Measurements from ENCODE around the gene KRT83. TPM values are rescaled to one million over a fixed set of nuclear protein-coding genes. Genes with fewer than 3 reads are reported as not detected.

KRT83 gene
- total RNA-seq, 1 experiment from 2014 or later: 12.2 TPM

DNA sequence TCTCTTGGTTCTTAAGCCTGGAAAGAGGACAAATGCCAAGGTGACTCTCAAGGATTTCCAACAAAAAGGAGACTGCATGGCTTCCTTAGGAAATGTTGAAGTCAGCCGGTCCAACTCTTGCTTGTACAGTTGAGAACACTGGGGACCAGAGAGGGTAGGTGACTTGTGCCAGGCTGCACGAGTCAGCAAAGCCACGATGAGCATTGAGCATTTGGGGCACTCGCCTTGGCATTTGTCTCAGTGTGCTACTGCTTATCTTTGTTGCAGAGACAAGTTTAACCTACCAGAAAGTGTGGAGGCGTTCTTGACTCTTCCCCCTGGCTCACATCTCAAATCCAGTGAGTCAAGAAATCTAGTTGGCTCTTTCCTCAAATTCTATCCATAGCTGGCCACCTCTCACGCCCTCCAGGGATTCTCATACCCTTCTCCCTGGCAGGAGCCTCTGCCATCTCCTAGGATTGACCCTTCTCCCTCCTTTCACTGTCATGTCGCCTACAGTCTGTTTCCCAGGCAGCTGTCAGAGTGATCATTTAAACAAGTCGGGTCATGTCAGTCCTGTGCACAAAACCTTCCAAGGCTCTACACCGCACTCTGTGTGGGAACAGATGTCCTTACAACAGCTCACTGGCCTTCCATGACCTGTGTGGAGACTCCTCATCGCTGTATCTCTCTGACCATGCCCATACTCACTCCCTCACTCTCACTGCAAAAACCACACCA, 17.2 kb upstream of the KRT83 start:
- peak; percentile 81 for DNase-seq (ENCODE audit: unreplicated experiment)
- no peaks in the 10 kb centered on the region for H3K27me3 Mint-ChIP-seq (ENCODE audit: insufficient read depth, unreplicated experiment)
- peak overlapping the region; percentile 39 for H3K4me3 Mint-ChIP-seq (ENCODE audit: unreplicated experiment)
- intact Hi-C loops (cut with micrococcal nuclease): no loop called here
- H3K36me3 Mint-ChIP-seq (ENCODE audit: insufficient read depth, unreplicated experiment): no peaks in the 10 kb centered on the region
- ChIA-PET POLR2A (interaction anchor here (0.6 to 3.3 kb wide), 8 partner anchors 10 to 182 kb away, joined by 3 to 22 read pairs (median 3); partner anchors contain the start of genes KRT5 and KRT7), CTCF (interaction anchor here (0.7 to 4.9 kb wide), 7 partner anchors 11 to 643 kb away, joined by 3 to 39 read pairs (median 4); no protein-coding TSS in a partner anchor)
- H3K4me1 Mint-ChIP-seq (ENCODE audit: insufficient read depth, unreplicated experiment): peaks cover 29% of the 10 kb centered on the region
- H3K27ac Mint-ChIP-seq (ENCODE audit: low read depth, unreplicated experiment): peak overlapping the region; percentile 73
- no TSS peak for BruUV-seq (replicated peaks)
- TF ChIP-seq, protein P1, sequence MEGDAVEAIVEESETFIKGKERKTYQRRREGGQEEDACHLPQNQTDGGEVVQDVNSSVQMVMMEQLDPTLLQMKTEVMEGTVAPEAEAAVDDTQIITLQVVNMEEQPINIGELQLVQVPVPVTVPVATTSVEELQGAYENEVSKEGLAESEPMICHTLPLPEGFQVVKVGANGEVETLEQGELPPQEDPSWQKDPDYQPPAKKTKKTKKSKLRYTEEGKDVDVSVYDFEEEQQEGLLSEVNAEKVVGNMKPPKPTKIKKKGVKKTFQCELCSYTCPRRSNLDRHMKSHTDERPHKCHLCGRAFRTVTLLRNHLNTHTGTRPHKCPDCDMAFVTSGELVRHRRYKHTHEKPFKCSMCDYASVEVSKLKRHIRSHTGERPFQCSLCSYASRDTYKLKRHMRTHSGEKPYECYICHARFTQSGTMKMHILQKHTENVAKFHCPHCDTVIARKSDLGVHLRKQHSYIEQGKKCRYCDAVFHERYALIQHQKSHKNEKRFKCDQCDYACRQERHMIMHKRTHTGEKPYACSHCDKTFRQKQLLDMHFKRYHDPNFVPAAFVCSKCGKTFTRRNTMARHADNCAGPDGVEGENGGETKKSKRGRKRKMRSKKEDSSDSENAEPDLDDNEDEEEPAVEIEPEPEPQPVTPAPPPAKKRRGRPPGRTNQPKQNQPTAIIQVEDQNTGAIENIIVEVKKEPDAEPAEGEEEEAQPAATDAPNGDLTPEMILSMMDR (IDR thresholded peaks at IDR 0.05; ENCODE audit: unreplicated experiment): no peak
- H3K9me3 Mint-ChIP-seq (ENCODE audit: unreplicated experiment): no peaks in the 10 kb centered on the region

DNA sequence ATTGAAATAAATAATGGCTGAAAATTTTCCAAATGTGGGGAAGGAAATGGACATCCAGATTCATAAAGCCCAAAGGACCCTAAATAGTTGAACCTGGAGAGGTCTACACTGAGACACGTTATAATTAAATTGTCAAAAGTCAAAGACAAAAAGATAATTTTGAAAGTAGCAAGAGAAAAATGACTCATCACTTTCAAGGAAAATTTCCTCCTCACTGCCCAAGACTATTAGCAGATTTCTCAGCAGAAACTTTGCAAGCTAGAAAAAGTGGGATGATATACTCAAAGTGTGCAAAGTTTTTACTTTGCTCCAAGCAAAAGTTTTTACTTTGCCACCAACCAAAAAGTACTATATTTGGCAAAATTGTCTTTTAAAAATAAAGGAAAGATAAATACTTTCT, 15.9 kb upstream of the KRT83 start:
- TF ChIP-seq, protein P1 (IDR thresholded peaks at IDR 0.05; ENCODE audit: unreplicated experiment): no peak
- H3K27ac Mint-ChIP-seq (ENCODE audit: low read depth, unreplicated experiment): no peak overlapping the region
- no peaks in the 10 kb centered on the region for H3K36me3 Mint-ChIP-seq (ENCODE audit: insufficient read depth, unreplicated experiment)
- DNase-seq (ENCODE audit: unreplicated experiment): no peak
- CTCF ChIA-PET: interaction anchor here (0.9 to 4.9 kb wide), 5 partner anchors 9 to 165 kb away, joined by 3 to 39 read pairs (median 5); no protein-coding TSS in a partner anchor
- no peaks in the 10 kb centered on the region for H3K27me3 Mint-ChIP-seq (ENCODE audit: insufficient read depth, unreplicated experiment)
- peaks cover 29% of the 10 kb centered on the region for H3K4me1 Mint-ChIP-seq (ENCODE audit: insufficient read depth, unreplicated experiment)
- H3K9me3 Mint-ChIP-seq (ENCODE audit: unreplicated experiment): no peaks in the 10 kb centered on the region
- H3K4me3 Mint-ChIP-seq (ENCODE audit: unreplicated experiment): no peak overlapping the region
- POLR2A ChIA-PET: interaction anchor here (0.6 to 3.3 kb wide), 12 partner anchors 9 to 477 kb away, joined by 3 to 22 read pairs (median 3); partner anchors contain the start of gene KRT4
- no TSS peak for BruUV-seq (replicated peaks)
- intact Hi-C loops (cut with micrococcal nuclease): no loop called here

DNA sequence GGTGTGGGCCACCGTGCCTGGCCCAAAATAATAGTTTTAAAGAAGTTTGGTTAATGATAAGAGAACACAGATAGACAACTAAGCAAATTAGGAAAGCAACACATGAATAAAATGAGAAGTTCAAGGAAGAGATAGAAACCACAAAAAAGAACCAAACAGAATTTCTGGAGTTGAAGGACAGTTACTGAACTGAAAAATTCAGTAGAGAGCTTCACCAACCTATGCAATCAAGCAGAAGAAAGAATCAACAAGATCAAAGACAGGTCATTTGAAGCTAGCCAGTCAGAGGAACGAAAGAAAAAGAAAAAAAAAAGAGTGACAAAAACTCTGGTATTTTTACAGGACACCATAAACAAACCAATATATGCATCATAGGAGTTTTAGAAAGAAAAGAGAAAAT, 15.4 kb upstream of the KRT83 start:
- TF ChIP-seq, protein P1 (IDR thresholded peaks at IDR 0.05; ENCODE audit: unreplicated experiment): no peak
- ChIA-PET CTCF (interaction anchor here (0.6 to 4.9 kb wide), 5 partner anchors 9 to 165 kb away, joined by 3 to 39 read pairs (median 5); no protein-coding TSS in a partner anchor), POLR2A (interaction anchor here (0.7 to 3.3 kb wide), 9 partner anchors 9 to 189 kb away, joined by 3 to 22 read pairs (median 3); no protein-coding TSS in a partner anchor)
- no TSS peak for BruUV-seq (replicated peaks)
- H3K27me3 Mint-ChIP-seq (ENCODE audit: insufficient read depth, unreplicated experiment): no peaks in the 10 kb centered on the region
- intact Hi-C loops (cut with micrococcal nuclease): no loop called here
- peaks cover 29% of the 10 kb centered on the region for H3K4me1 Mint-ChIP-seq (ENCODE audit: insufficient read depth, unreplicated experiment)
- H3K27ac Mint-ChIP-seq (ENCODE audit: low read depth, unreplicated experiment): no peak overlapping the region
- H3K4me3 Mint-ChIP-seq (ENCODE audit: unreplicated experiment): no peak overlapping the region
- H3K36me3 Mint-ChIP-seq (ENCODE audit: insufficient read depth, unreplicated experiment): no peaks in the 10 kb centered on the region
- DNase-seq (ENCODE audit: unreplicated experiment): no peak
- no peaks in the 10 kb centered on the region for H3K9me3 Mint-ChIP-seq (ENCODE audit: unreplicated experiment)

DNA sequence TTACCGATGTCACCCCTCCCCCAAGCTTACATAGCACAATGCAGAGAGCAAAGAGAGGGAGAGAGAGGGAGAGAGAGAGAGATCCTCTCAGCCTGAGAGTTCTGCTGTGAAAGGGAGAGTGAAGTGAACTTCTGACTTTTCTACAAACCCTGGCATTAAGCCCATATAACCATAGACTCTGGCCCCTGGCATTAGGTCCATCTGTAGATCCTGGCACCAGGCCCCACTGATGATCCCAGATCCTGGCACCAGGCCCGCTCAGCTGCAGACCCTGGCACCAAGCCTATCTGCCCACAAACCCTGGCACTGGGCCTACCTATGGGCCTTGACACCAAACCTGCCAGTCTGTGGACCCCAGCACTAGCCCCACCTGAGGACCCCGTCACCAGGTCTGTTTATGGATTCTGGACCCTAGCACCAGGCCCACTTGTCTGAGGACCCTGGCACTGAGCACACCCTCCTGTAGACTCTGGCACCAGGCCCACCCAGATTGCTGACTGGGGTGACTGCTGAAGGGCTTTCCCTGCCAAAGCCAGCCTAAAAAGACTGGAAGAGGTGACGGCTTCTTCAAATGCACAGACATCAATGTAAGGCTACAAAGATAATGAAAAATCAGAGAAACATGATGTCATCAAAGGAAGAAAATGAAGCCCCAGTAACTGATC, 14.5 kb upstream of the KRT83 start:
- TF ChIP-seq, protein P1 (IDR thresholded peaks at IDR 0.05; ENCODE audit: unreplicated experiment): no peak
- intact Hi-C loops (cut with micrococcal nuclease): no loop called here
- BruUV-seq (replicated peaks): no TSS peak
- Mint-ChIP-seq H3K4me1 (ENCODE audit: insufficient read depth, unreplicated experiment) (peaks cover 29% of the 10 kb centered on the region), H3K27ac (ENCODE audit: low read depth, unreplicated experiment) (no peak overlapping the region), H3K36me3 (ENCODE audit: insufficient read depth, unreplicated experiment) (no peaks in the 10 kb centered on the region), H3K27me3 (ENCODE audit: insufficient read depth, unreplicated experiment) (no peaks in the 10 kb centered on the region), H3K4me3 (ENCODE audit: unreplicated experiment) (no peak overlapping the region), H3K9me3 (ENCODE audit: unreplicated experiment) (no peaks in the 10 kb centered on the region)
- ChIA-PET POLR2A (interaction anchor here (1.2 kb wide), 1 partner anchor 10 kb away, joined by 4 read pairs; no protein-coding TSS in a partner anchor), CTCF (interaction anchor here (0.6 to 1.6 kb wide), 3 partner anchors 178 to 549 kb away, joined by 3 to 5 read pairs (median 3); no protein-coding TSS in a partner anchor)
- peak; percentile 27 for DNase-seq (ENCODE audit: unreplicated experiment)

Data from MCF 10A (cell line).